ENCODE results near the gene WNK1. TPM values are rescaled to one million over a fixed set of nuclear protein-coding genes. Genes with fewer than 3 reads are reported as not detected.
A peak's percentile ranks its signal among the peaks of the same experiment; 100 is the strongest.

The WNK1 gene
- total RNA-seq, 4 donors from 2014 or later, result 168 to 223 (median 204) TPM

- DNase-seq, result no peak
- intact Hi-C loops (cut with DNase I; ENCODE audit: low total_unique reads), result no loop called here
- H3K4me1 ChIP-seq, result peaks cover 0 to 3% of the 10 kb centered on the region in 2 donors
- no peaks in the 10 kb centered on the region for H3K9me3 ChIP-seq
- in situ Hi-C loops (cut with MboI; ENCODE audit: low sequenced_read_pairs in 4 of 4), result no loop called here
- no peaks in the 10 kb centered on the region for H3K27me3 ChIP-seq
- peak overlapping the region in 1 of 4 donors; percentile 42 for H3K27ac ChIP-seq
- H3K36me3 ChIP-seq, result peaks cover 0 to 90% of the 10 kb centered on the region in 2 donors
- no peak overlapping the region for H3K4me3 ChIP-seq
- no peak for TF ChIP-seq POLR2A (IDR thresholded peaks at IDR 0.05)
- TF ChIP-seq CTCF (IDR thresholded peaks at IDR 0.05 in 4 of 5, conservative IDR thresholded peaks at IDR 0.05 in 1 of 5), result no peak
- no peak for ATAC-seq
Observed at GRCh38 chr12:912466-913235, 160.3 kb downstream of the WNK1 start.

DNA sequence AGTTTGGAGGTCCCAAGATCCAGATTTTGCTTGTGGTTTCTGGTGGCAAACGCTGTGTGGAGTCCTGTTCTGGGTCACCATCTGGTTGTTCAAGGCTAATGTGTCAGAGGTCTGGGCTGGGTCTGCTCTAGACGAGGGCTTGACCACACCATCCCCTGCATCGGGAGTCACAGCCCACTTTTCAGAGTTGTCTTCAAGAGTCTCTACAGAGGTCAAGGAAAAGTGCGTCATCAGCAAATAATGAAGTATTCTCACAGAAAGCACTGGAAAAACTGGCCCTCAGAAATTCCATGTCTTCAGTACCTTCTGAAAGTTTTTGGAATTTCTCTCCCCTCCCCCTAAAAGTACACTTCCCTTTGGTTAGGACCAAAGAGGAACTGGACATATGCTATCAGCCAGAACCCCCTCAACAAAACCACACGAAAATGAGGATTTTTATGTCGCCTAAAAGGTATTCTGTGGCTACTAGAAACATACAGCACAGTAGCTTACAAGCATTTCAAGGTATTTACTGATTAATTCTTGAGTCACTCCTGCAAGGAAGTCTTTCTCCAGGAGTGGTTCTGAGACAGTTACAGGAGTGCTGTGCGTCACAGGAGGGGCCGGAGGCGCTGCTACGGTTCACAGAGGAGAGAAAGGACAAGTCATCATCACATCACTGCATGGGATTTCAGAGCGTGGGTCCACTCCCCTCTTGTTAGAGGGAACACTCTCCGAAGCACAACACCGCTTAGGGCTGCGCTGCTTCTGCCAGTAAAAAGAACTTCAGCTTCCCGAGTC lies 161.7 kb downstream of the WNK1 start:
- no peaks in the 10 kb centered on the region for H3K9me3 ChIP-seq
- ATAC-seq, result no peak
- no peak overlapping the region for H3K4me3 ChIP-seq
- no peaks in the 10 kb centered on the region for H3K27me3 ChIP-seq
- H3K36me3 ChIP-seq, result peaks cover 0 to 87% of the 10 kb centered on the region in 2 donors
- H3K27ac ChIP-seq, result peak overlapping the region in 2 of 4 donors; percentile 19 to 42
- no peak for TF ChIP-seq CTCF (IDR thresholded peaks at IDR 0.05 in 4 of 5, conservative IDR thresholded peaks at IDR 0.05 in 1 of 5)
- no peak for TF ChIP-seq POLR2A (IDR thresholded peaks at IDR 0.05)
- in situ Hi-C loops (cut with MboI; ENCODE audit: low sequenced_read_pairs in 4 of 4), result no loop called here
- peaks cover 0 to 3% of the 10 kb centered on the region in 2 donors for H3K4me1 ChIP-seq
- DNase-seq, result no peak
- intact Hi-C loops (cut with DNase I; ENCODE audit: low total_unique reads), result no loop called here

DNA sequence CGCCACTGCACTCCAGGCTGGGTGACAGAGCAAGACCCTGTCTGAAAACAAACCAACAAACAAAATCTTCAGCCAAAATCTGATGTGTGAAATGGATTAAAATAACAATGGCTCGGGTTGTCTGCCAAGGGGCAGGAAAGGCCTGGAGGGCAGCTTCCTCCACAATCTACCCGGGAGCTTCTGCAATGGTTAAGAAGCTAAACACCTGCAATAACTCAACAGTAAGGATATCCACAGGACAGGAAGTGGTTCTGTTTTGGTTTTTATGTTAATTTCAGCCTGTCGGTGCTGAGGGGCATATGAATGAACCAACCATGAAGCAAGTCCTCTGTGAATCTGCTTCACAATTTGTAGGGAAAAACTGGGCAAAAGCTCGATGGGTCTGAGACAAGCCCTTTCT lies 162.7 kb downstream of the WNK1 start:
- Histone ChIP-seq H3K27ac (peak overlapping the region in 1 of 4 donors; percentile 42), H3K4me3 (no peak overlapping the region), H3K4me1 (peaks cover 0 to 3% of the 10 kb centered on the region in 2 donors), H3K36me3 (peaks cover 0 to 77% of the 10 kb centered on the region in 2 donors), H3K27me3 (no peaks in the 10 kb centered on the region), H3K9me3 (no peaks in the 10 kb centered on the region)
- no peak for TF ChIP-seq CTCF (IDR thresholded peaks at IDR 0.05 in 4 of 5, conservative IDR thresholded peaks at IDR 0.05 in 1 of 5)
- TF ChIP-seq POLR2A (IDR thresholded peaks at IDR 0.05), result no peak
- ATAC-seq (no peak), DNase-seq (no peak)
- intact Hi-C loops (cut with DNase I; ENCODE audit: low total_unique reads), result no loop called here
- in situ Hi-C loops (cut with MboI; ENCODE audit: low sequenced_read_pairs in 4 of 4), result no loop called here

GRCh38 chr12:916240-916639 lies 163.9 kb downstream of the WNK1 start:
- H3K36me3 ChIP-seq, result peaks cover 0 to 68% of the 10 kb centered on the region in 2 donors
- in situ Hi-C loops (cut with MboI; ENCODE audit: low sequenced_read_pairs in 4 of 4), result no loop called here
- no peaks in the 10 kb centered on the region for H3K9me3 ChIP-seq
- intact Hi-C loops (cut with DNase I; ENCODE audit: low total_unique reads), result no loop called here
- DNase-seq (no peak), ATAC-seq (no peak)
- H3K27me3 ChIP-seq, result no peaks in the 10 kb centered on the region
- H3K27ac ChIP-seq, result no peak overlapping the region
- H3K4me1 ChIP-seq, result peaks cover 0 to 3% of the 10 kb centered on the region in 2 donors
- H3K4me3 ChIP-seq, result no peak overlapping the region
- TF ChIP-seq POLR2A (IDR thresholded peaks at IDR 0.05), result no peak
- no peak for TF ChIP-seq CTCF (IDR thresholded peaks at IDR 0.05 in 4 of 5, conservative IDR thresholded peaks at IDR 0.05 in 1 of 5)

Data from gastrocnemius medialis (tissue), 4 donors.